ENCODE results near the gene MYH11.

DNA sequence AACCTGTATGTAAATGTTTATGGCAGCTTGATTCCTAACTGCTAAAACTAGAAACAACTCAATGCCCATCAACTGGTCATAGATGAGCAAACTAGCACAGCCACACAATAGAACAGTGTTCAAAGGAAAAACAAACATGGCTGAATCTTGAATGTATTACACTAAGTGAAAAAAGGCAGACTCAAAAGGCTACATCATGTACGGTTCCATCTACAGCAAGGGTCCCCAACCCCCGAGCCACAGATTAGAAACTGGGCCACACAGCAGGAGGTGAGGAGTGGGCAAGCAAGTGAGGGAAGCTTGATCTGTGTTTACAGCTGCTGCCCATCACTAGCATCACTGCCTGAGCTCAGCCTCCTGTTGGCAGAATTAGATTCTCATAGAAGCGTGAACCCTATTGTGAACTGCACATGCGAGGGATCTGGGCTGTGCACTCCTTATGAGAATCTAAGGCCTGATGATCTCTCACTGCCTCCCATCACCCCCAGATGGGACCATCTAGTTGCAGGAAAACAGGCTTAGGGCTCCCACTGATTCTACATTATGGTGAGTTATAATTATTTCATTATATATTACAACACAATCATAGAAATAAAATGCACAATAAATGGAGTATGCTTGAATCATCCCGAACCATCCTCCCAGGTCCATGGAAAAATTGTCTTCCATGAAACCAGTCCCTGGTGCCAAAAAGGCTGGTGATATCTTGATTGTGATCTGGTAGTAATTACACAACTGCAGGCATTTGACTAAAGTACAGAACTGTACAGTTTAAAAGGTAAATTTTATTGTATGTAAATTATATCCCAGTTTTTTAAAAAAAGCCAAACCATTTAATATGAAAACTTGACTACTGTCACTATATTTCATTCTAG lies 23.8 kb upstream of the MYH11 start:
- TF ChIP-seq, protein P1, sequence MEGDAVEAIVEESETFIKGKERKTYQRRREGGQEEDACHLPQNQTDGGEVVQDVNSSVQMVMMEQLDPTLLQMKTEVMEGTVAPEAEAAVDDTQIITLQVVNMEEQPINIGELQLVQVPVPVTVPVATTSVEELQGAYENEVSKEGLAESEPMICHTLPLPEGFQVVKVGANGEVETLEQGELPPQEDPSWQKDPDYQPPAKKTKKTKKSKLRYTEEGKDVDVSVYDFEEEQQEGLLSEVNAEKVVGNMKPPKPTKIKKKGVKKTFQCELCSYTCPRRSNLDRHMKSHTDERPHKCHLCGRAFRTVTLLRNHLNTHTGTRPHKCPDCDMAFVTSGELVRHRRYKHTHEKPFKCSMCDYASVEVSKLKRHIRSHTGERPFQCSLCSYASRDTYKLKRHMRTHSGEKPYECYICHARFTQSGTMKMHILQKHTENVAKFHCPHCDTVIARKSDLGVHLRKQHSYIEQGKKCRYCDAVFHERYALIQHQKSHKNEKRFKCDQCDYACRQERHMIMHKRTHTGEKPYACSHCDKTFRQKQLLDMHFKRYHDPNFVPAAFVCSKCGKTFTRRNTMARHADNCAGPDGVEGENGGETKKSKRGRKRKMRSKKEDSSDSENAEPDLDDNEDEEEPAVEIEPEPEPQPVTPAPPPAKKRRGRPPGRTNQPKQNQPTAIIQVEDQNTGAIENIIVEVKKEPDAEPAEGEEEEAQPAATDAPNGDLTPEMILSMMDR (IDR thresholded peaks at IDR 0.05; ENCODE audit: low read length), result no peak
- no peak for TF ChIP-seq EZH2 (IDR thresholded peaks at IDR 0.05; ENCODE audit: borderline replicate concordance, low read length)

All from OCI-LY1 (cell line).